ENCODE data around the gene ESRRG. TPM values are rescaled to one million over a fixed set of nuclear protein-coding genes. Genes with fewer than 3 reads are reported as not detected.

ESRRG gene
- total RNA-seq, 1 experiment from 2014 or later = 0.44 TPM

- no peaks in the 10 kb centered on the region for H4K20me1 ChIP-seq (ENCODE audit: control insufficient read depth, insufficient read depth, insufficient read length)
- Mint-ChIP-seq H3K36me3 (ENCODE audit: insufficient read depth in 1 of 3, low read depth in 3 of 3) (no peaks in the 10 kb centered on the region), H3K27ac (no peak overlapping the region), H3K27me3 (ENCODE audit: low read depth) (no peaks in the 10 kb centered on the region), H3K4me3 (no peak overlapping the region), H3K9me3 (no peaks in the 10 kb centered on the region), H3K4me1 (no peaks in the 10 kb centered on the region)
- no peaks in the 10 kb centered on the region for H3K27me3 ChIP-seq (ENCODE audit: insufficient read depth, low read length)
- H2BK120ac ChIP-seq (ENCODE audit: low read depth, low read length, poor library complexity, severe bottlenecking) = no peak overlapping the region
- WGBS (ENCODE audit: extremely low coverage, insufficient read length, low lambda C conversion rate) = no CpG with 5 or more reads among the region's 8 CpGs
- no peak overlapping the region for H4K5ac ChIP-seq (ENCODE audit: insufficient read length, low read depth, low read length)
- H2BK20ac ChIP-seq (ENCODE audit: low read depth, low read length, poor library complexity, severe bottlenecking) = no peak overlapping the region
- H3K27ac ChIP-seq (ENCODE audit: insufficient read length, low read depth, low read length) = no peak overlapping the region
- H2BK5ac ChIP-seq (ENCODE audit: insufficient read length, low read length) = no peak overlapping the region
- H3K79me1 ChIP-seq (ENCODE audit: insufficient read depth, low read depth, low read length, poor library complexity, severe bottlenecking) = no peaks in the 10 kb centered on the region
- no peak overlapping the region for H3K14ac ChIP-seq (ENCODE audit: insufficient read depth, low read length)
- H3K4me1 ChIP-seq (ENCODE audit: insufficient read depth, low read length) = no peaks in the 10 kb centered on the region
- no peak overlapping the region for H3K56ac ChIP-seq (ENCODE audit: insufficient read length, low read depth, low read length)
- no peak overlapping the region for H3K4me2 ChIP-seq (ENCODE audit: insufficient read depth, insufficient read length, low read length)
- H3T11ph ChIP-seq (ENCODE audit: low read length) = no peak overlapping the region
- TF ChIP-seq CTCF (conservative IDR thresholded peaks at IDR 0.05) = no peak
- H3K9ac ChIP-seq (ENCODE audit: extremely low read depth, insufficient read length, low read length) = no peak overlapping the region
- no peaks in the 10 kb centered on the region for H3K9me3 ChIP-seq (ENCODE audit: control insufficient read depth, low read depth, low read length)
- H2BK12ac ChIP-seq (ENCODE audit: insufficient read length, low read depth, low read length) = no peak overlapping the region
- no peak overlapping the region for H2AK5ac ChIP-seq (ENCODE audit: insufficient read length, low read length)
- no peak overlapping the region for H2BK15ac ChIP-seq (ENCODE audit: low read depth, low read length)
- no peak overlapping the region for H4K91ac ChIP-seq (ENCODE audit: insufficient read length, low read depth, low read length)
- no peak overlapping the region for H3K23ac ChIP-seq (ENCODE audit: insufficient read length, low read depth, low read length)
- H3K4ac ChIP-seq (ENCODE audit: low read depth, low read length) = no peak overlapping the region
- H2AFZ ChIP-seq (ENCODE audit: low read length) = no peak overlapping the region
- no peaks in the 10 kb centered on the region for H3K79me2 ChIP-seq (ENCODE audit: insufficient read depth, low read length)
- H4K8ac ChIP-seq (replicated peaks; ENCODE audit: insufficient read length, low read depth, low read length) = no peak overlapping the region
- H3K18ac ChIP-seq (ENCODE audit: insufficient read length, low read depth, low read length) = no peak overlapping the region
- DNase-seq = no peak
- H3K23me2 ChIP-seq (ENCODE audit: insufficient read length, low read depth, low read length, poor library complexity, severe bottlenecking) = no peaks in the 10 kb centered on the region
Observed at GRCh38 chr1:216563087-216563486, 160.1 kb downstream of the ESRRG start.

Data from H9 (cell line).